K562 (cell line): ENCODE data around the gene MEPE. TPM values are rescaled to one million over a fixed set of nuclear protein-coding genes. Genes with fewer than 3 reads are reported as not detected.

ENCODE experiments used
- ATAC-seq: fragments of 200-7000 bp; cut with Tn5 transposase; 3 replicates; pipeline ENCODE4 v1.9.1; 2020; ENCODE audit warnings: moderate library complexity
- BruUV-seq: library from RNA; stranded (reverse); fragments of 400-500 nt; replicated peaks from 2 replicates; lab custom pipeline; 2021; lab: Mats Ljungman, UMichigan
- CTCF ChIA-PET: fragments of 300-600 bp; formaldehyde crosslinking; extraction: SDS; loops from one replicate; lab custom pipeline; 2021; ENCODE audit warnings: low intra/inter-chr PET ratio; lab: Yijun Ruan, JAX
- POLR2A ChIA-PET: fragments of 300-600, 350-650 bp; sonication (Branson Sonifier 250); formaldehyde crosslinking; extraction: SDS; loops from one replicate; lab custom pipeline; 2021; ENCODE audit warnings: antibody characterized with exemption, inconsistent platforms; lab: Yijun Ruan, JAX
- DNase-seq, 4 experiments: peaks; one replicate each; pipeline versions ENCODE4 v3.0.0 to v3.0.0-alpha.2; 2011 to 2018; ENCODE audit warnings: low spot score in 3 of 4, mixed read lengths in 3 of 4; ENCODE audit errors: extremely low read depth in 1 of 4
- FAIRE-seq: peaks from 2 replicates; lab custom pipeline; 2011; peaks lifted over from hg19 to GRCh38; lab: Jason Lieb, UNC
- H2AFZ ChIP-seq: 2 replicates; pipeline ENCODE4 v1.6.0; 2011; ENCODE audit warnings: low read depth, low read length, control low read depth, inconsistent platforms
- H3K27ac ChIP-seq: fragments of 200-600 bp; 3 replicates; pipeline ENCODE4 v1.8.0; 2011; ENCODE audit warnings: low read depth, mild to moderate bottlenecking, control low read depth, inconsistent platforms, low read length, moderate library complexity, mixed read lengths; ENCODE audit errors: extremely low read depth
- H3K27me3 ChIP-seq, 2 experiments: fragments of 300-600 bp in 1 of 2; 2 replicates in 1 of 2; 3 replicates in 1 of 2; pipeline versions ENCODE4 v1.6.0 to v1.8.0; 2011; ENCODE audit warnings: inconsistent platforms in 2 of 2, low read length in 2 of 2, mild to moderate bottlenecking in 1 of 2, mixed read lengths in 1 of 2, moderate library complexity in 1 of 2; ENCODE audit not compliant: control insufficient read depth in 2 of 2, insufficient read depth in 2 of 2
- H3K36me3 ChIP-seq: fragments of 300-600 bp; 3 replicates; pipeline ENCODE4 v1.8.0; 2011; ENCODE audit warnings: mild to moderate bottlenecking, low read length, inconsistent platforms; ENCODE audit not compliant: control insufficient read depth, insufficient read depth
- H3K4me1 ChIP-seq, 2 experiments: fragments of 200-600 bp in 1 of 2; replicated peaks in 1 of 2; 2 replicates in 1 of 2; 3 replicates in 1 of 2; pipeline versions ENCODE4 v1.5.1 to v1.8.0; 2011; ENCODE audit warnings: inconsistent platforms in 2 of 2, low read length in 2 of 2, mild to moderate bottlenecking in 1 of 2, mixed read lengths in 1 of 2, moderate library complexity in 1 of 2; ENCODE audit not compliant: control insufficient read depth in 2 of 2, insufficient read depth in 2 of 2
- H3K4me2 ChIP-seq: 2 replicates; pipeline ENCODE4 v1.6.1; 2011; ENCODE audit warnings: low read length, control low read depth, inconsistent platforms, mixed read lengths; ENCODE audit not compliant: insufficient read depth
- H3K4me3 ChIP-seq: fragments of 200-600 bp; sonication (generic), shearing (Covaris generic); 2 replicates; pipeline ENCODE4 v1.5.1; 2016; ENCODE audit warnings: control low read depth, inconsistent platforms
- H3K79me2 ChIP-seq: fragments of 200-600 bp; 3 replicates; pipeline ENCODE4 v1.8.0; 2011; ENCODE audit warnings: low read length, inconsistent platforms; ENCODE audit not compliant: control insufficient read depth, insufficient read depth
- H3K9ac ChIP-seq, 2 experiments: 2 replicates each; pipeline versions ENCODE4 v1.6.0 to v1.6.1; 2011; ENCODE audit warnings: low read depth in 2 of 2, low read length in 2 of 2, control low read depth in 1 of 2, inconsistent platforms in 1 of 2, mild to moderate bottlenecking in 1 of 2, mixed read lengths in 1 of 2; ENCODE audit not compliant: insufficient read depth in 1 of 2
- H3K9me1 ChIP-seq: one replicate; pipeline ENCODE4 v1.6.0; 2011; ENCODE audit warnings: inconsistent platforms, mild to moderate bottlenecking, low read length, moderate library complexity; ENCODE audit not compliant: control insufficient read depth, insufficient read depth
- H3K9me3 ChIP-seq: replicated peaks from 2 replicates; pipeline ENCODE4 v1.5.1; 2011; ENCODE audit warnings: low read depth, low read length, inconsistent platforms; ENCODE audit not compliant: control insufficient read depth, insufficient read depth
- H4K20me1 ChIP-seq: replicated peaks from 2 replicates; pipeline ENCODE4 v1.6.1; 2011; ENCODE audit warnings: low read length, inconsistent platforms, mixed read lengths; ENCODE audit not compliant: control insufficient read depth, insufficient read depth
- CEBPB ChIP-seq: fragments of 450-650 bp; IDR thresholded peaks from 2 replicates; pipeline ENCODE4 v1.6.1; 2016; ENCODE audit warnings: missing genetic modification characterization, missing compliant biosample characterization
- CEBPG ChIP-seq, 3 experiments: fragments of 200-800 bp in 1 of 3; sonication (Bioruptor generic) in 1 of 3; sonication (generic) in 1 of 3; formaldehyde crosslinking in 1 of 3; IDR thresholded peaks in 2 of 3; conservative IDR thresholded peaks in 1 of 3; 2 replicates each; pipeline versions ENCODE4 v1.6.1 to v1.8.0; 2016 to 2022; ENCODE audit warnings: missing compliant biosample characterization in 2 of 3, missing genetic modification characterization in 2 of 3, mild to moderate bottlenecking in 1 of 3, missing genetic modification reagents in 1 of 3
- CTBP1 ChIP-seq: fragments of 450-650 bp; IDR thresholded peaks from 2 replicates; pipeline ENCODE4 v1.6.1; 2016; ENCODE audit warnings: borderline replicate concordance
- GABPA ChIP-seq: fragments of 200-800 bp; sonication (Bioruptor generic); conservative IDR thresholded peaks from 2 replicates; pipeline ENCODE4 v1.6.1; 2016; ENCODE audit warnings: low read depth, missing genetic modification characterization, missing compliant biosample characterization
- KDM4B ChIP-seq, 2 experiments: fragments of 450-650 bp in 1 of 2; sonication (generic) in 1 of 2; IDR thresholded peaks; 2 replicates each; pipeline ENCODE4 v1.6.1; 2016 to 2017; ENCODE audit warnings: borderline replicate concordance in 2 of 2, antibody characterized with exemption in 1 of 2, low read depth in 1 of 2, mild to moderate bottlenecking in 1 of 2
- MTA2 ChIP-seq: fragments of 450-650 bp; IDR thresholded peaks from 2 replicates; pipeline ENCODE4 v1.6.1; 2016; ENCODE audit warnings: low read depth
- NR2F6 ChIP-seq: fragments of 450-650 bp; formaldehyde crosslinking; IDR thresholded peaks from 2 replicates; pipeline ENCODE4 v1.4.0; 2020; ENCODE audit warnings: mild to moderate bottlenecking
- RERE ChIP-seq: sonication (generic); formaldehyde crosslinking; IDR thresholded peaks from 2 replicates; pipeline ENCODE4 v1.8.0; 2023; ENCODE audit warnings: missing genetic modification reagents, mild to moderate bottlenecking, borderline replicate concordance
- SIRT6 ChIP-seq: IDR thresholded peaks from one replicate; pipeline ENCODE4 v1.6.1; 2012; ENCODE audit warnings: low read depth, mild to moderate bottlenecking, control low read depth, inconsistent platforms, low read length, moderate library complexity
- SMARCE1 ChIP-seq: fragments of 450-650 bp; IDR thresholded peaks from 2 replicates; pipeline ENCODE4 v1.7.1; 2016; ENCODE audit warnings: mild to moderate bottlenecking
- TCFL5 ChIP-seq: fragments of 250-450 bp; sonication (Bioruptor Pico); conservative IDR thresholded peaks from 2 replicates; pipeline ENCODE4 v1.6.1; 2021; ENCODE audit warnings: mild to moderate bottlenecking, moderate library complexity, matching md5 sums
- ZBTB2 ChIP-seq: fragments of 450-650 bp; IDR thresholded peaks from 2 replicates; pipeline ENCODE4 v1.6.1; 2016; ENCODE audit warnings: antibody characterized with exemption
- WGBS: fragments of 100-300 bp; shearing (Covaris generic); methylation state at CpG from one replicate; pipeline ENCODE4 v1.1.6; 2016; ENCODE audit warnings: low coverage, mixed read lengths; ENCODE audit not compliant: insufficient coverage; ENCODE audit errors: missing lambda C conversion rate; 5-methylcytosine and 5-hydroxymethylcytosine counted together
- in situ Hi-C: fragments of 300-500 bp; cut with MboI; formaldehyde crosslinking; loops from 4 replicates; pipeline ENCODE4 v1.15.0; 2018; ENCODE audit warnings: inconsistent platforms, mixed read lengths
- intact Hi-C: fragments of 100-400 bp; cut with micrococcal nuclease; formaldehyde crosslinking; loops from 2 replicates; pipeline ENCODE4 v1.14.2; 2022
- polyA plus RNA-seq, 8 experiments: library from polyadenylated mRNA; depleted of rRNA in 4 of 8; stranded (reverse) in 5 of 8; unstranded in 3 of 8; fragments of >200 nt; fragmentation: Nextera tagmentation in 2 of 8; fragmentation: Illumina TruSeq in 1 of 8; extraction: Ambion mirVana in 2 of 8; extraction: Trizol in 1 of 8; gene quantifications; 2 replicates each; pipeline versions ENCODE4 v1.2.1 to v1.2.3, GENCODE V29; 2011 to 2014; ENCODE audit warnings: inconsistent platforms in 1 of 8, missing spikeins in 1 of 8
- total RNA-seq, 7 experiments: library from RNA; depleted of rRNA in 6 of 7; stranded (reverse); fragments of >200 nt in 6 of 7; fragmentation: Illumina TruSeq in 2 of 7; extraction: Trizol in 2 of 7; gene quantifications; 2 replicates each; pipeline versions ENCODE4 v1.2.1 to v1.2.3, GENCODE V29; 2011 to 2021; ENCODE audit warnings: low replicate concordance in 1 of 7
- TF ChIP-seq, protein P1 (sequence below): sonication (generic); IDR thresholded peaks from 2 replicates; pipeline ENCODE4 v1.6.1; 2016

Gene MEPE
- total and polyA plus RNA-seq, 9 of the 15 experiments (the other 6 are each of a cell fraction or from before 2014, with no cell fraction given), result not detected

GRCh38 chr4:87849612-87850011 lies 16.8 kb downstream of the MEPE start:
- BruUV-seq, result no TSS peak
- 0% methylated on average over 4 of the region's 4 CpGs for WGBS
- H3K27me3 ChIP-seq, result 0 out of 5 replicates have a peak, but pooled peaks cover 0 to 3% of the 10 kb centered on the region in 2 experiments
- POLR2A ChIA-PET, result interaction anchor here (0.6 to 0.9 kb wide), 3 partner anchors 14 to 714 kb away, joined by 3 to 10 read pairs (median 3); no protein-coding TSS in a partner anchor
- H3K4me2 ChIP-seq, result no peak overlapping the region
- H3K79me2 ChIP-seq, result no peaks in the 10 kb centered on the region
- no peaks in the 10 kb centered on the region for H3K9me1 ChIP-seq
- no peaks in the 10 kb centered on the region for H3K9me3 ChIP-seq
- DNase-seq (no peak), ATAC-seq (peak; percentile 64), FAIRE-seq (no peak)
- H3K9ac ChIP-seq, result no peak overlapping the region
- H3K4me3 ChIP-seq, result no peak overlapping the region
- no peak overlapping the region for H2AFZ ChIP-seq
- intact Hi-C loops (loop anchor here (5.0 kb wide), 2 partner anchors 352 to 668 kb away; no protein-coding TSS in a partner anchor), in situ Hi-C loops (loop anchor here (10.0 kb wide), 4 partner anchors 125 to 955 kb away; partner anchors contain the start of genes C4orf36 and SPP1)
- H3K36me3 ChIP-seq, result no peaks in the 10 kb centered on the region
- H3K4me1 ChIP-seq, result peaks cover 0 to 7% of the 10 kb centered on the region in 2 experiments; a peak in 1 of 5 replicates
- no peak overlapping the region for H3K27ac ChIP-seq
- CTCF ChIA-PET, result interaction anchor here (0.9 to 2.6 kb wide), 3 partner anchors 170 to 951 kb away, joined by 3 to 20 read pairs (median 7); no protein-coding TSS in a partner anchor
- no peaks in the 10 kb centered on the region for H4K20me1 ChIP-seq
- TF ChIP-seq TCFL5 (CRISPR knock-in tag), result no peak
- no peak for TF ChIP-seq RERE
- TF ChIP-seq NR2F6 (CRISPR knock-in tag), result no peak
- TF ChIP-seq GABPA (tag), result peak; percentile 59; the same call in 1 of the 2 replicates
- peak; percentile 40 for TF ChIP-seq CTBP1
- no peak for TF ChIP-seq SIRT6
- TF ChIP-seq MTA2, result no peak
- TF ChIP-seq KDM4B (IDR thresholded peaks at IDR 0.05; ENCODE audit: borderline replicate concordance in 2 of 2, low read depth in 1 of 2), result no peak
- TF ChIP-seq CEBPB (tag), result peak; percentile 88
- no peak for TF ChIP-seq ZBTB2
- peak; percentile 46; the same call in 1 of the 2 replicates for TF ChIP-seq SMARCE1
- TF ChIP-seq, protein P1, sequence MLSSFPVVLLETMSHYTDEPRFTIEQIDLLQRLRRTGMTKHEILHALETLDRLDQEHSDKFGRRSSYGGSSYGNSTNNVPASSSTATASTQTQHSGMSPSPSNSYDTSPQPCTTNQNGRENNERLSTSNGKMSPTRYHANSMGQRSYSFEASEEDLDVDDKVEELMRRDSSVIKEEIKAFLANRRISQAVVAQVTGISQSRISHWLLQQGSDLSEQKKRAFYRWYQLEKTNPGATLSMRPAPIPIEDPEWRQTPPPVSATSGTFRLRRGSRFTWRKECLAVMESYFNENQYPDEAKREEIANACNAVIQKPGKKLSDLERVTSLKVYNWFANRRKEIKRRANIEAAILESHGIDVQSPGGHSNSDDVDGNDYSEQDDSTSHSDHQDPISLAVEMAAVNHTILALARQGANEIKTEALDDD, result peak; percentile 51; the same call in 1 of the 2 replicates
- no peak for TF ChIP-seq CEBPG (CRISPR knock-in tag; IDR thresholded peaks at IDR 0.05)
- TF ChIP-seq CEBPG (tag; conservative IDR thresholded peaks at IDR 0.05 in 1 of 2, IDR thresholded peaks at IDR 0.05 in 1 of 2), result peak; percentile 71 to 75
